Measurements from ENCODE around the gene MYH2.
A peak's percentile ranks its signal among the peaks of the same experiment; 100 is the strongest.
"Not testable (repeated sequence)": the region's sequence is repeated elsewhere in the genome, so short reads cannot be mapped to it uniquely, and the experiment has no call there.

Gene MYH2

DNA sequence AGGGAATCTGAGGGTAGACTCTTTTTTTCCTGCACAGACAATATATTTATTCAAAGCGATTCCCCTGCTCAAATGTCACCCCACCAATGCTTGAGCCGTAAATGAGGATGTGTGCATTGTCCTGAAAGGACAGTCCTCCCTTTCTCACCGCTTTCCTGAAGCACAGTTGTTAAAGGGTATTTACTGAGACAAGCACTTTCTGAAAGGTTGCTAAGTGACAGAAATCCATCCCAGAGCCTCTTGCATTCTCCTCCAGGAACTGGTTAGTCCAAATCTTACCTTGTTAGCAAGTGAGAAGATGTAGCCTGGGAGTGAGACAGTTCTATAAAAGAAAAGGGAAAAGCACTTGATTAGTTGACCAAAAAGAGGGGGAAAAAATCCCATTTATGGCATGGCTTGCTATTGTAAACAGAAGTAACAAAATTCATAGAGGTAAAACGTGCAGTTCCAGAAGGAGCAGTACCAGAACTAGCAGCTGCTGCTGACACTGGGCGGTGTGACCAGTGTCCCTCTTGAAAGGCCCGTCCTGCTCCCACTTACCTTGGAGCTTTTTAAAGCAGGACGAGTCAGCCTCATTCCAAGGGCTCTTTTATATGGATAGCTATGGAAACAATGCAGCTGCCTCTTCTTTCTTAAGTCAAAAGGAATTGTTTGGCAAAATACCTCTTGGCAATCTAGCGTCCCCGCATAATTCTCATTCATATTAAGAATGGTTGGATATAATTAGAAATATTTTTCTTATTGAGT is at the start of gene MYH2:
Gene MYH2 (minus strand): TSS at position 563 of the 747 bp plus-strand sequence. CDS start 1,738 bp downstream, outside the sequence.
- no peaks in the 10 kb centered on the region for H3K9me3 Mint-ChIP-seq
- H3K4me3 Mint-ChIP-seq = no peak within 1 kb of the TSS
- H3K4me1 Mint-ChIP-seq = no peaks in the 10 kb centered on the region
- peaks cover 15% of the 10 kb centered on the region for H3K27me3 Mint-ChIP-seq
- no peak for ATAC-seq
- no peak within 1 kb of the TSS for H3K27ac Mint-ChIP-seq
- no peak for DNase-seq

DNA sequence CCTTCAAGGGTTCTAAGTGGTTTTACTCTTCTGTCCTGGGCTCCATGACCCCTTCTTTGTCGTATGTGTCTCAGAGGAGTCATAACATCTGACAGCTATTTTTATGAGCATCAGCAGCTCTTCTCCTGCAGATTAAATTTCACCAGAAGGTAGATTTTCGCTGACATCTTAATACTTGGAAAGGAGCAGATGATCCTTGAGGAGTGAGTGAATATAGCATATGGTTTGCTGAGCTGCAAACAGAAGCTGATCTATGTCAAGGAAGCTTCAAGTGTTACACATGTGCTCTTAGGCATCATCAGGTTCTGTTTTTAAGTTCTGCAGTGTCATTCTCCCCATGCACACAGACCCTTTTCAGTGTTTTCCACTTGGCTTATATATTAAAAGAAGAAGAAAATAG is 49.2 kb upstream of the MYH2 start:
- no peak for ATAC-seq
- Mint-ChIP-seq H3K9me3 (no peaks in the 10 kb centered on the region), H3K27ac (no peak overlapping the region), H3K27me3 (peaks cover 15% of the 10 kb centered on the region), H3K4me1 (no peaks in the 10 kb centered on the region), H3K4me3 (no peak overlapping the region)
- no peak for DNase-seq

DNA sequence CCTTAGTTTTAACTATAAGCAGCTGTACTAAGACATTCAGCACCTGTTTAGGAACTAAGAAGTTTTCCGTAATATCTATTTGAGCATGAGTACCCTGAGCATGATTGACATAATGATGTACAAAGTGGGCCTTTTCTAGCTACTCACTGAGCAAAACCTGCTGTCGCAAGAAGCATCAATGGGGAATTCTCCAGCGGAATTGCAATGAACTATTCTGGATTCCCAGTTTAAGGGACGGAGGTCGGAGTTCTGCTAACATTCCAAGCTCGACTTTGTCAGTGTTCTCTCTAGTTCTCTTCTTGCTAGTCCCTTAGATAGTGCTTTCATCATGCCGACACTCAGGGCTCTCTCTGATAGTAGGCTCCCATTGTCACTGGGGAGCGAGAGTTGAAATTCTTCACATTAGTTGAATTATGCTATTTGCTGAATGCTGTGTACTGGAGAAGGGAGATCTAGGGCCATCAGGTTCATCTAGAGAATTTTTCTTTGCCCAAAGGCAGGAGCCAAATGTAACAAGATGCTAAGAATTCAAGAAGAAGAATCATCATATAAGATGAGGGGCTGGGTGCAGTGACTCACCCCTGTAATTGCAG is 40.2 kb upstream of the MYH2 start:
- DNase-seq (no peak), ATAC-seq (no peak)
- no peak overlapping the region for H3K27ac Mint-ChIP-seq
- no peaks in the 10 kb centered on the region for H3K9me3 Mint-ChIP-seq
- H3K27me3 Mint-ChIP-seq = peaks cover 23% of the 10 kb centered on the region
- no peak overlapping the region for H3K4me3 Mint-ChIP-seq
- H3K4me1 Mint-ChIP-seq = no peaks in the 10 kb centered on the region

DNA sequence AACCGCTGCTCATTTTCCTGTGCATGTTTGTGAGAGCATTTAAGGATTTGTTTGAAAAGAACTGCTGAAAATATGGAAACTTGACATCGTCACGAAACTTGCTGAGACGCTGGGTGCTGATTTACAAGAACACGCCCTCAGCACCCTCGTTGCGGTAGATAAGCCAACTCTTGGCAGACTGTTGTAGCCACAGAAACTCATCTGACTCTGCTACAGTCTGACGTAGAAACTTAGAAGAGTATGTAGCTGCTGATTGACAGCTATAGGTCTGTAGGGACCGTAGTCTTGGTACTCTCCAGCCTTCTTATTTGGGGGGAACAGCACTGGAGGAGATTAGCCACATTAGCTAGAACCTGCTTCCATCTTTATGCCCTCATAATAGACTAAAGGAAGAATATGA is 36.1 kb upstream of the MYH2 start:
- ATAC-seq (no peak), DNase-seq (no peak)
- no peak overlapping the region for H3K4me3 Mint-ChIP-seq
- no peaks in the 10 kb centered on the region for H3K9me3 Mint-ChIP-seq
- H3K27ac Mint-ChIP-seq = no peak overlapping the region
- H3K27me3 Mint-ChIP-seq = peaks cover 22% of the 10 kb centered on the region
- no peaks in the 10 kb centered on the region for H3K4me1 Mint-ChIP-seq

DNA sequence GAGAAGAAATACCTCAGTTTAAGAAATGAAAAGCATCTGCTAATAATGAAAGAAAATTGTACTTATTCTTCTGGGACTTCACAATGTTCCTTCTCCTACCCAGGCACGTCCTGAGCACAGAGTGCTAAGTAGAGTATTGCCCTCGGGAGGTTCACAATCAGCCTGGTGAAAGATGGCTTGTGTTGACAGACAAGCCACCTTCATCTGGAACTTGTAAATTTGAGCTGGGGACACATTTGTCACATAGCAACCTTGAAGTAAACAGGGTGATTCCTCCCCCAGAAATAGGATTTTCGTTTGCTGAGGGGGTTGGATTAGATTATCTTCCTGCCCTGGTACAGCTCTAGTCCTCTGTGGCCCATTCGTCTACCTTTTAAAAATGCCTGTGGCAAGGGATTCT is 34.4 kb upstream of the MYH2 start:
- no peak overlapping the region for H3K27ac Mint-ChIP-seq
- H3K9me3 Mint-ChIP-seq = no peaks in the 10 kb centered on the region
- no peak overlapping the region for H3K4me3 Mint-ChIP-seq
- peaks cover 22% of the 10 kb centered on the region for H3K27me3 Mint-ChIP-seq
- DNase-seq (no peak), ATAC-seq (no peak)
- no peaks in the 10 kb centered on the region for H3K4me1 Mint-ChIP-seq

DNA sequence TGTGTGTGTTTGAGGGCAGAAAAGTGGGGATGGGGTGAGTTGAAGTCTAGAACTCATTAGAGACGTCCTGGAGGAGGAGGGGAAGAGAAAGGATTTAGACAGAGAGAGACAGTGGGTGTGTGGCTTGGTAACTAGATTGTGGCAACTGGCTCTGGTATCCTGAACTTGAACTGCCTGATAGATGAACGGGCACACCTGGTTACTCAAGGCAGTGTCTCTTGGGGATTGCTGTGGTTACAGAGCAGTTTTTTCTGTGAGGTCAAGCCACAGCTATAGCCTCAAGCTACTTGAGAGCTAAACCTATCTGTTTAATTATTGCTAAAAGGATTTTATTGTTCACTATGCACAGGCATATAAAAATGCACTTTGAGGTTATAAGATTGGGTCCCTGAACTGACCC is 29.8 kb upstream of the MYH2 start:
- DNase-seq = no peak
- H3K27ac Mint-ChIP-seq = no peak overlapping the region
- H3K4me3 Mint-ChIP-seq = no peak overlapping the region
- H3K27me3 Mint-ChIP-seq = peaks cover 8% of the 10 kb centered on the region
- H3K9me3 Mint-ChIP-seq = no peaks in the 10 kb centered on the region
- no peaks in the 10 kb centered on the region for H3K4me1 Mint-ChIP-seq
- no peak for ATAC-seq

DNA sequence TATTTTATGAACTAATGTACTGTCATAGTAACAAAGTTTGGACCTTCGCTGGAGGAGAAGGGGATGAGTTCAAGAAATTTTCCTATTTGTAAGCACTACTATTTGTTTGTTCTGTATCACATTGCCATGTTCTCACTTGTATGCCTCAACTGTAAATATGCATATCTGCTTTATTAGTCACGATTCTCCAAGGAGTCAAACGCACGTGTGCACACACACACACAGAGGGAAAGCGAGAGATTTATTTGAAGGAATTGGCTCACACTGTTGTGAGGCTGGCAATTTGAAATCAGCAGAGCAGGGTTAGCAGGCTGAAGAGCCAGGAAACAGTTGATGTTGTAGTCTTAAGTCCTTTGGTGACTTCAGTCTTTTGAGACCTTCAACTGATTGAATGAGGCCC is 24.9 kb upstream of the MYH2 start:
- no peaks in the 10 kb centered on the region for H3K4me1 Mint-ChIP-seq
- H3K27ac Mint-ChIP-seq = no peak overlapping the region
- H3K27me3 Mint-ChIP-seq = no peaks in the 10 kb centered on the region
- no peak for ATAC-seq
- DNase-seq = no peak
- no peaks in the 10 kb centered on the region for H3K9me3 Mint-ChIP-seq
- H3K4me3 Mint-ChIP-seq = no peak overlapping the region

DNA sequence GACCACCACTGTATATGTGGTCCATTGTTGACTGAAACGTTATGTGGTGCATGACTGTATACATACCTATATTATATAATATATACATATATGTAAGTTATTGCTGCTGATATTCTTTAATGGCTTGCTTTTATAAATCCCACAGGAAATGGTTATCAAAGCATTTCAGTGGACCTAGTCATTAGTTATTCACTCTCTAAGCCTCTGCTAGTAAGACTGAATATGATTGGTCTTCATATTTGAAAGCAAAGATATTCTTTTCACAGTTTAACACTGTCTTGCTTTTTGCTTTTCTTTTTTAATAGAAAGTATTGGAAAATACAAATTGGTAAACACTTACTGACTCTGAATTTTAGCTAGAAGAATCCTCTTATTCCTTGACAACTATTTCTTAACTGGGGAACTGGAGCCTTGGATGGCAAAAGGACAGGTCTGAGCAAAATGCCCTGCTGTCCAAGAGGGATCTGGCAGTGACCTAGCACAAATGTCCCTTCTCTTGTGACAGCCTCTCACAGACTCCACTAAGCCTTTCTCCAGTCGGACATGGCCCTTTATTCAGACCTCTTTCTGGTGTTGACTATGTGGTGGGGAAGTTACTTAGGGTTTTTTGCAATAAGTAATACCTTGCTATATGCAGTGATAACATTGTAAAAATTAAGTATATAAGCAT is 14.7 kb upstream of the MYH2 start:
- H3K4me3 Mint-ChIP-seq = no peak overlapping the region
- no peak for DNase-seq
- H3K9me3 Mint-ChIP-seq = no peaks in the 10 kb centered on the region
- ATAC-seq = no peak
- no peak overlapping the region for H3K27ac Mint-ChIP-seq
- H3K4me1 Mint-ChIP-seq = no peaks in the 10 kb centered on the region
- H3K27me3 Mint-ChIP-seq = peaks cover 7% of the 10 kb centered on the region

DNA sequence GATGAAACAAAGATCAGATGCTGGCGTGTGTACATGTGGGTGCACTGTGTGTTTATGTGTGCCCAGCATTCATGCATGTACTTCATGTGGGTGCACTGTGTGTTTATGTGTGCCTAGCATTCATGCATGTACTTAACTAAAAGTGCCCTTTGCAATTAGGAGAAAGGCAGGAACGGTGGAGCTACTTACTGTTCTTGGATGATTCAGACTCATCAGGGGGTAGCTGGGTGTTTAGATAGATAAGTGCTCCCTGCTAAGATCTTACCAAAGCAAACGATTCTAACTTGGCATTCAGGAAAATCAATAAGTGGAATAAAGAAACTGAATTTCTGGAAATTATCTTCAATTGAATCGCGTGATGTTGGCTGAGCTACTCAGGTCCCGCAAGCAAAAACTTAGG is 8.6 kb upstream of the MYH2 start:
- H3K27me3 Mint-ChIP-seq = no peaks in the 10 kb centered on the region
- DNase-seq (no peak), ATAC-seq (no peak)
- no peaks in the 10 kb centered on the region for H3K9me3 Mint-ChIP-seq
- H3K4me3 Mint-ChIP-seq = no peak overlapping the region
- H3K27ac Mint-ChIP-seq = no peak overlapping the region
- H3K4me1 Mint-ChIP-seq = no peaks in the 10 kb centered on the region

DNA sequence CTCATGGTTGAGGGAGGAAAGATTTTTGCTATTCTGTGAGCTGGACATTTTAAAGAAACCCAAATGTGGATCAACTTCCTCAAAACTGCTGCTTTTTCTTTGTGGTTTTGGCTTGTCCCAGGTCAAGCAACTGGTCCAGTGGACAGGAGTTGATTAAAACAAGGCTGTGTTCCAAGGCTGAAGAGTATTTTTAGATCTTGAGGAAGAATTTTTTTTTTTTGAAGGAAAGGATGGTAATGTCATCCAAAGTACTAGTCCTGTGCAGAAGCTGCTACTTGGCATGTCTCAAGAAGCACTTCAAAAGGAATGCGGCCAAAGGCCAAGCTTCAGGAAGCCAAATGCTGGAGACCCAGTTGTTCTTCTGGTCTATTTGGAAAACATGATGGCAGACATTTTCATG is 8.0 kb upstream of the MYH2 start:
- H3K27me3 Mint-ChIP-seq = no peaks in the 10 kb centered on the region
- no peak overlapping the region for H3K4me3 Mint-ChIP-seq
- H3K9me3 Mint-ChIP-seq = no peaks in the 10 kb centered on the region
- DNase-seq (no peak), ATAC-seq (no peak)
- H3K27ac Mint-ChIP-seq = no peak overlapping the region
- no peaks in the 10 kb centered on the region for H3K4me1 Mint-ChIP-seq

DNA sequence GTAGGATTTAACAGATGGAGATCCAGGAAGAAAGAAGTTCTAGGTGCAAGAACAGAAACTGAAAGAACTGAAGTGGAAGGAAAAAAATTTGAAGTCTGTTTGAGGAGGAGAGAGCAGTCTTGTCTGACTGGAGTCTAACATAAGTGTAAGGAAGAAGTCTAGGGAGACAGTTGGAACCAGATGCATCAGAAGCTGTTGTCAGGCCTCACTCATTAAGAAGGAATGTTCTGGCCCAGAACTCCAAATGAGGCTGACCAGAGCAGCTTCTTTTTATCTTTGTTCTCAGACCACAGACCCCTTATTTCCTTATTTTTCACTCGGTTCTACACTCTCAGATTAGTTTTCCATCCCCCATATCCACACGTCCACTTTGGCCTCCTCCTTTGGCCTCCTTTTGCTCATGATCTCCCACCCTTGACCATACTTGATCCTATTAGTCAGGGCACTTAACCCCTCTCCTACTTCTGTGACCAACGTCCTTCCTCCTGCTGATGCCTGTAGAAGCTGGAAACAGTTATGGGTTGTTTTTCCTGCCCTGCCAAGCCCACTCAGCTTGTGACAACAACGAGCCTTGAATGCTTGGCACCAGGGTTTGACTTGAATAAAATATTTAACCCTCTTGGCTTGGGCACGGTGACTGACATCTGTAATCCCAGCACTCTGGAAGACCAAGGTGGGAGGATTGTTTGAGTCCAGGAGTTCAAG is 7.0 kb upstream of the MYH2 start:
- Mint-ChIP-seq H3K27ac (peak overlapping the region in 1 of 2 donors; percentile 29), H3K4me1 (no peaks in the 10 kb centered on the region), H3K9me3 (no peaks in the 10 kb centered on the region), H3K4me3 (no peak overlapping the region), H3K27me3 (no peaks in the 10 kb centered on the region)
- ATAC-seq = no peak
- DNase-seq = no peak

DNA sequence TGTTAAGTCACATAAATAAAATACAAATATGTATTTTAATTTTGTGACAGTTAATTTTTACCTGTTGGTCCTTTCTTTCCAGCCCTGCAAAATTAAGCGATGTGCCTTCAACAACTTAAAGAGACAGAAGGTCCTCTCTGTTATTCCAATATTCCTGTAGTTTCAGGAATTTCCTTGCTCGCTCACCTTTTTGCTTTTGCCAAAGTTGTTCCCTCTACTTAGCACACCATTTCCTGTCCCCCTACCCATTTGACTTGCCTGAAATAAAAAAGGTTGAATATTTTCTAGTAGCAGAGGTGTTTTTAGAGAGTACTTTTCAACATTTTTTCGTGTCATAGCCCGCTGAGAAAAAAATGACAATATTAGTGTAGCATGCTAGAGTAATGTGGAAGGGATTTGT is 556 bp upstream of the MYH2 start:
- H3K27me3 Mint-ChIP-seq = peaks cover 15% of the 10 kb centered on the region
- ATAC-seq (no peak), DNase-seq (no peak)
- H3K9me3 Mint-ChIP-seq = no peaks in the 10 kb centered on the region
- no peak overlapping the region for H3K4me3 Mint-ChIP-seq
- no peak overlapping the region for H3K27ac Mint-ChIP-seq
- H3K4me1 Mint-ChIP-seq = no peaks in the 10 kb centered on the region

DNA sequence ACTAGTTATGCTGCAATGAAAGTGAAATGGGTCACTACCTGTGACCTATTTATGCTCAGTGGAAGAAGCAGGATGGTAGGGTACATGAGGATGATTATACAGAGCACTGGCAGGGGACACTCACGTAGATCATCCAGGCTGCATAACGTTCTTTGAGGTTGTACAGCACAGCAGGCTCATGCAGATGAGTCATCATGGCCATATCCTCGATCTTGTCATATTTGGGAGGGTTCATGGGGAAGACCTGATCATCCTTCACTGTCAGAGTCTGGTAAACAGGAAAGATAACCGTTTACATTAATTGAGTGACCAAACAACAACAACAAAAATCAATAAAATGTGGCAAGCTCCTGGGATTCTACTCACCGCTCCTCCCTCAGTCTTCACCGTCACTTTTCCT is 2.1 kb downstream of the MYH2 start:
- no peaks in the 10 kb centered on the region for H3K9me3 Mint-ChIP-seq
- no peak for ATAC-seq

DNA sequence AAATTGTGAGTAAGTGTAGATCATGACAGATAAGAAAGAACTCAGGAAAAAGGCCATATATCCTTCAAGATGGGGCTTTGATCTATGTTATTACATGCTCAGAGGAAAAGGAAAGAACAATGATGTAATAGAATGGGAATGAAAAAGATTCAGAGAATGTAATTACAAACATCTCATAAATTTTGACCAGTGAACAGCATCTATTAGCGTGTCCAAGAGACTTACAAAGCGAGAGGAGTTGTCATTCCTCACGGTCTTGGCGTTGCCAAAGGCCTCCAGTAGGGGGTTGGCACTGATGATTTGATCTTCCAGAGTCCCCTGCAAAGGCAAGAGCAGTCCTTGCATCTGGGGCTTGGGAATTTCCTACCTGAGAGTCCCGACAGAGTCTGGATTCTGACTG is 6.0 kb downstream of the MYH2 start:
- H3K4me1 Mint-ChIP-seq, ATAC-seq, DNase-seq, H3K4me3 Mint-ChIP-seq, H3K27ac Mint-ChIP-seq, H3K27me3 Mint-ChIP-seq: not testable (repeated sequence)
- peaks cover 0 to 14% of the 10 kb centered on the region in 2 donors for H3K9me3 Mint-ChIP-seq

More for the DNA sequence above, 2.1 kb downstream of the MYH2 start:
- no peak for DNase-seq
- no peak overlapping the region for H3K27ac Mint-ChIP-seq
- no peaks in the 10 kb centered on the region for H3K4me1 Mint-ChIP-seq
- H3K27me3 Mint-ChIP-seq = peaks cover 15% of the 10 kb centered on the region
- no peak overlapping the region for H3K4me3 Mint-ChIP-seq

DNA sequence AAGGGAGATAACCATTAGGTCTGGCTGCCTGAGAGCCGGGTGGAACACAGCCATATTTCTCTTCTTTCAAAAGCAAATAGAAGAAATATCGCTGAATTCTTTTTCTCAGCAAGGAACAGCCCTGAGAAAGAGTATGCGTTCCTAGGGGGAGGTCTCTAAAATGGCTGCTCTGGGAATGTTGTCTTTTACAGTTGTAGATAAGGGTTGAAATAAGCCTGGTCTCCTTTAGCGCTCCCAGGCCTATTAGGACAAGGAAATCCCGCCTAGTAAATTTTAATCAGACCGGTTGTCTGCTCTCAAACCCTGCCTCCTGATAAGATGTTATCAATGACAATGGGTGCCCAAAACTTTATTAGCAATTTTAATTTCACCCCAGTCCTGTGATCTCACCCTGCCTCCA is 8.3 kb downstream of the MYH2 start:
- ATAC-seq, H3K27me3 Mint-ChIP-seq, H3K4me3 Mint-ChIP-seq, DNase-seq, H3K4me1 Mint-ChIP-seq, H3K27ac Mint-ChIP-seq: not testable (repeated sequence)
- peaks cover 0 to 14% of the 10 kb centered on the region in 2 donors for H3K9me3 Mint-ChIP-seq

DNA sequence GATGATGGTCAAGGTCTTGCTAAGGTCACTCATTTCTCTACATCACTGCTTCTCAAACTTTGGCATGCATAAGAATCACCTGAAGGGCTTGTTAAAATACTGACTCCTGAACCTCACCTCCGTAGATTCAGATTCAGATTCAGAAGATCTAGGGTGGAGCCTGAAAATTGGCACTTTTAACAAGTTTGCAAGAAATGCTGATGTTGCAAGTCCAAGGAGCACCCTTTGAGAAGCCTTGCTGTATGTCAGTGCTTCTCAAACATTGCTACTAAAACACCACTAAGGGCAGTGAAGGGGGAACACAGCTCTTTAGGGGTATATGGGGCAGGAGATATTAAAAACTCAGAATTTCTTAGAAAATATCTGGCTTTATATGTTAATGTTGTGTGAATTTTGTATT is 17.4 kb downstream of the MYH2 start:
- ATAC-seq = no peak
- Mint-ChIP-seq H3K9me3 (no peaks in the 10 kb centered on the region), H3K27ac (no peak overlapping the region), H3K4me1 (no peaks in the 10 kb centered on the region), H3K4me3 (no peak overlapping the region), H3K27me3 (peaks cover 22% of the 10 kb centered on the region)
- DNase-seq = no peak
